CD4-positive, alpha-beta T cell (primary cell): ENCODE data around the gene LHFPL6. TPM values are rescaled to one million over a fixed set of nuclear protein-coding genes. Genes with fewer than 3 reads are reported as not detected.

Experiments used
- ATAC-seq: fragments of 200-7000 bp; cut with Tn5 transposase; one replicate; pipeline ENCODE4 v1.10.0; 2022; ENCODE audit warnings: mild to moderate bottlenecking; ENCODE audit not compliant: poor library complexity
- CTCF ChIA-PET: fragments of 350-600 bp; sonication (Branson Sonifier 250); formaldehyde crosslinking; loops from one replicate; lab custom pipeline; 2021; ENCODE audit warnings: antibody characterized with exemption, inconsistent platforms; lab: Charles Lee
- POLR2A ChIA-PET: fragments of 350-600 bp; sonication (Branson Sonifier 250); formaldehyde crosslinking; loops from one replicate; lab custom pipeline; 2021; ENCODE audit warnings: antibody characterized with exemption, inconsistent platforms; lab: Charles Lee
- DNase-seq, 14 experiments: peaks; one replicate each; pipeline ENCODE4 v3.0.0-alpha.2; 2013 to 2020; ENCODE audit warnings: mixed read lengths in 2 of 14
- H3K27ac ChIP-seq, 2 donors: one replicate each; pipeline versions ENCODE4 v1.5.1 to v1.7.0; 2013; ENCODE audit warnings: low read length in 2 of 2, low read depth in 1 of 2, mild to moderate bottlenecking in 1 of 2
- H3K27me3 ChIP-seq, 2 experiments: 1 replicate in 1 of 2; 2 replicates in 1 of 2; pipeline versions ENCODE4 v1.6.1 to v1.7.0; 2013; ENCODE audit warnings: low read length in 2 of 2, control low read depth in 1 of 2, mild to moderate bottlenecking in 1 of 2, moderate library complexity in 1 of 2; ENCODE audit not compliant: insufficient read depth in 2 of 2, control insufficient read depth in 1 of 2
- H3K36me3 ChIP-seq: one replicate; pipeline ENCODE4 v1.6.1; 2013; ENCODE audit warnings: low read length, control low read depth; ENCODE audit not compliant: insufficient read depth
- H3K4me1 ChIP-seq: one replicate; pipeline ENCODE4 v1.6.1; 2013; ENCODE audit warnings: low read length, control low read depth; ENCODE audit not compliant: insufficient read depth
- H3K4me3 ChIP-seq: one replicate; pipeline ENCODE4 v1.5.1; 2013; ENCODE audit warnings: mild to moderate bottlenecking, low read length, moderate library complexity
- H3K9me3 ChIP-seq, 2 experiments: 1 replicate in 1 of 2; 2 replicates in 1 of 2; pipeline versions ENCODE4 v1.6.1 to v1.7.0; 2013; ENCODE audit warnings: low read length in 2 of 2, mild to moderate bottlenecking in 2 of 2, control low read depth in 1 of 2, moderate library complexity in 1 of 2; ENCODE audit not compliant: control insufficient read depth in 1 of 2, insufficient read depth in 1 of 2
- H3K27ac Mint-ChIP-seq: one replicate; pipeline ENCODE4 v1.8.0; 2020; ENCODE audit warnings: mixed read lengths
- H3K27me3 Mint-ChIP-seq: one replicate; pipeline ENCODE4 v1.8.0; 2021; ENCODE audit warnings: mixed read lengths
- H3K36me3 Mint-ChIP-seq: one replicate; pipeline ENCODE4 v1.8.0; 2021; ENCODE audit warnings: low read depth, mixed read lengths
- H3K4me1 Mint-ChIP-seq: one replicate; pipeline ENCODE4 v1.8.0; 2021; ENCODE audit warnings: low read depth, mixed read lengths
- H3K4me3 Mint-ChIP-seq: one replicate; pipeline ENCODE4 v1.8.0; 2020; ENCODE audit warnings: mild to moderate bottlenecking, mixed read lengths
- H3K9me3 Mint-ChIP-seq: one replicate; pipeline ENCODE4 v1.8.0; 2020; ENCODE audit warnings: mixed read lengths
- intact Hi-C, 2 experiments: fragments of 100-400 bp; cut with DNase I in 1 of 2; cut with micrococcal nuclease in 1 of 2; formaldehyde crosslinking; loops; one replicate each; pipeline versions ENCODE4 v1.15.1 to v1.9.0; 2023 to 2025; cut with DNase I, micrococcal nuclease
- total RNA-seq, 174 experiments: library from RNA in 2 of 174; stranded (reverse) in 2 of 174; gene quantifications; one replicate each; pipeline ENCODE4 v1.2.3 and lab custom pipeline; 2021 to 2026
- TF ChIP-seq, protein P1 (sequence below): fragments of 200-600 bp; IDR thresholded peaks from one replicate; pipeline ENCODE4 v1.8.0; 2022; ENCODE audit warnings: antibody characterized with exemption, mild to moderate bottlenecking

Gene LHFPL6
- total RNA-seq, 2 experiments from 2014 or later, result not detected

DNA sequence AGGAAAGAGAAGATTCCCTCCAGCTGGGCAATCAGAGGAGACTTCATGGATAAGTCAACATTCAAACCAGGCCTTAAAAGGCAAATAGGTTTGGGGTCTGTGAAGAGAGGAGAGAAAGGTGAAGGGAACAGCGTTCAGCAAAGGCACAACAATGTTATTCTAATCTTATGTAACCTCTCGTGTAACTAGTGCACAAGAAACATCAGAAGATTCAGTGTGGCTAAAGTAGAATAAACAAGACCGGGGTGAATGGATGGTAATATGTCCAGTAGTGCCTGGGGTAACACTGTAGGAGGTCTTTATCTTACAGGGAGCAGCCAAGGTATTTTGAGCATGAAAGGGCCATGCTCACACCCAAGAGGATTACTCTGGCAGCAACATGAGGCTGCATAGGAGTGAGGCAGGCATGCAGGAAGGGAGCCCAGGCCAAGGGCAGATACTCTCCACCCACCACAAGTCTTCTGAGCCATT lies 24.1 kb downstream of the LHFPL6 start:
- Mint-ChIP-seq H3K36me3 (no peaks in the 10 kb centered on the region), H3K27me3 (peaks cover 13% of the 10 kb centered on the region), H3K4me3 (no peak overlapping the region), H3K27ac (no peak overlapping the region), H3K4me1 (no peaks in the 10 kb centered on the region), H3K9me3 (no peaks in the 10 kb centered on the region)
- no peak overlapping the region for H3K4me3 ChIP-seq
- DNase-seq (no peak), ATAC-seq (no peak)
- H3K4me1 ChIP-seq, result no peaks in the 10 kb centered on the region
- no peaks in the 10 kb centered on the region for H3K36me3 ChIP-seq
- no peaks in the 10 kb centered on the region for H3K27me3 ChIP-seq
- H3K27ac ChIP-seq, result no peak overlapping the region
- intact Hi-C loops, result no loop called here
- ChIA-PET POLR2A (no interaction called here), CTCF (no interaction called here)
- H3K9me3 ChIP-seq, result no peaks in the 10 kb centered on the region
- TF ChIP-seq, protein P1, sequence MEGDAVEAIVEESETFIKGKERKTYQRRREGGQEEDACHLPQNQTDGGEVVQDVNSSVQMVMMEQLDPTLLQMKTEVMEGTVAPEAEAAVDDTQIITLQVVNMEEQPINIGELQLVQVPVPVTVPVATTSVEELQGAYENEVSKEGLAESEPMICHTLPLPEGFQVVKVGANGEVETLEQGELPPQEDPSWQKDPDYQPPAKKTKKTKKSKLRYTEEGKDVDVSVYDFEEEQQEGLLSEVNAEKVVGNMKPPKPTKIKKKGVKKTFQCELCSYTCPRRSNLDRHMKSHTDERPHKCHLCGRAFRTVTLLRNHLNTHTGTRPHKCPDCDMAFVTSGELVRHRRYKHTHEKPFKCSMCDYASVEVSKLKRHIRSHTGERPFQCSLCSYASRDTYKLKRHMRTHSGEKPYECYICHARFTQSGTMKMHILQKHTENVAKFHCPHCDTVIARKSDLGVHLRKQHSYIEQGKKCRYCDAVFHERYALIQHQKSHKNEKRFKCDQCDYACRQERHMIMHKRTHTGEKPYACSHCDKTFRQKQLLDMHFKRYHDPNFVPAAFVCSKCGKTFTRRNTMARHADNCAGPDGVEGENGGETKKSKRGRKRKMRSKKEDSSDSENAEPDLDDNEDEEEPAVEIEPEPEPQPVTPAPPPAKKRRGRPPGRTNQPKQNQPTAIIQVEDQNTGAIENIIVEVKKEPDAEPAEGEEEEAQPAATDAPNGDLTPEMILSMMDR, result no peak

DNA sequence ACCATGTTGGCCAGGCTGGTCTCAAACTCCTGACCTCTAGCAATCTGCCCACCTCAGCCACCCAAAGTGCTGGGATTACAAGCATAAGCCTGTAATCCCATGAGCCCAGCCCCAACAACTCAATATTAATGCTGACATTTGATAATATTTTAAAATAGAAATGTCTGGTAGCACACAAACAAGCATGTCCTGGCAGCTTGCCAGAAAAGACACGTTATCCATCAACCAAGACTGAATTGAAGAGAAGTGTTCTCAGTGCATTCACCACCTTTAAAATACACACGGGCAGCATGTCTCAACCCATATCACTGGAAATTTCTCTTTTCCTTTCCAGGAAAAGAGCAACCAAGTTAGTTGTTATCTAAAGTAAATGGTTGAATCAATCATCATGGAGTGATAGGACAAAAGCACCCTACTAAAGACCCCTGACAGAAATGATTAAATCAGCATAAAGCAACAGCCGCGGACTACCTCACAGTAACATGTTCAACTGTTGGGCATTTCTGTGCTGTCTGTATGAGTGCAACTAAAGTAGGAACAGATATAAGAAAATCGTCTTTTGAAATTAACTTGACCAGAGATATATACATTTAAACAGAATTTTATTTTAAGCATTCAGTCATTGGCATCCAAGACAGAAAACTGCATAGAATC lies 25.0 kb downstream of the LHFPL6 start:
- intact Hi-C loops, result no loop called here
- TF ChIP-seq, protein P1, result no peak
- peaks cover 9% of the 10 kb centered on the region for H3K27me3 Mint-ChIP-seq
- ATAC-seq, result no peak
- Histone ChIP-seq H3K4me3 (no peak overlapping the region), H3K4me1 (no peaks in the 10 kb centered on the region), H3K36me3 (no peaks in the 10 kb centered on the region), H3K27me3 (no peaks in the 10 kb centered on the region), H3K9me3 (no peaks in the 10 kb centered on the region), H3K27ac (no peak overlapping the region)
- no peak for DNase-seq
- H3K9me3 Mint-ChIP-seq, result no peaks in the 10 kb centered on the region
- H3K36me3 Mint-ChIP-seq, result no peaks in the 10 kb centered on the region
- POLR2A ChIA-PET, result no interaction called here
- H3K4me1 Mint-ChIP-seq, result no peaks in the 10 kb centered on the region
- no peak overlapping the region for H3K27ac Mint-ChIP-seq
- no peak overlapping the region for H3K4me3 Mint-ChIP-seq
- CTCF ChIA-PET, result no interaction called here

DNA sequence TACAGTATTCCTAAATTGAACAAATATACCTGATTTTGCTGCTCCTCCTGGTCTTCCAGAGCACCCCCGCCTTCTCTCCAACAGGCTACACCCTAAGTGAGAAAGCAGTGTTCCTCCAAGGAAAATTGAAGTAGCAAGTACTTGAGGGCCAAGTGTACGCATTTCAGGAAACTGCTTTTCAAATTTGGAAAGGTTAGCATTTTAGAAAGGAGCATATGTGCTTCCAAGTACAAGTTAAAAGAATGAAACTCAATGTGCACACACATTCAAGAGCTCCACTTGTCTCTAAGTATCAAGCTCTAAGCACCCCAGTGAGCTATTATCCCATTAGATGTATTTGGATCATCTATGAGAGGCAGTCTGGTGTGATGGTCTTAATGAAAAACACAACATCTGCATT lies 25.8 kb downstream of the LHFPL6 start:
- TF ChIP-seq, protein P1, result no peak
- no peak overlapping the region for H3K27ac ChIP-seq
- H3K4me3 ChIP-seq, result no peak overlapping the region
- ChIA-PET POLR2A (no interaction called here), CTCF (no interaction called here)
- intact Hi-C loops, result no loop called here
- no peaks in the 10 kb centered on the region for H3K36me3 ChIP-seq
- H3K27me3 ChIP-seq, result peaks cover 0 to 2% of the 10 kb centered on the region in 2 experiments
- Mint-ChIP-seq H3K36me3 (no peaks in the 10 kb centered on the region), H3K27me3 (peaks cover 15% of the 10 kb centered on the region), H3K4me1 (no peaks in the 10 kb centered on the region), H3K9me3 (no peaks in the 10 kb centered on the region), H3K4me3 (no peak overlapping the region), H3K27ac (no peak overlapping the region)
- no peak for ATAC-seq
- H3K9me3 ChIP-seq, result no peaks in the 10 kb centered on the region
- no peaks in the 10 kb centered on the region for H3K4me1 ChIP-seq
- DNase-seq, result no peak
